Stimulated activated CD8-positive, alpha-beta memory T cell treated with anti-CD3 and anti-CD28 coated beads, Interleukin-7, amount 100 ng/mL, for 4 hours (primary cell): ENCODE results near the gene PGM2L1.

ENCODE experiments used
- DNase-seq, 2 donors: peaks; one replicate each; pipeline ENCODE4 v3.0.0-alpha.2; 2020; ENCODE audit warnings: low read depth in 2 of 2

PGM2L1 gene

GRCh38 chr11:74299015-74299414 lies 99.2 kb downstream of the PGM2L1 start:
- DNase-seq: no peak

- DNase-seq: no peak
Measured at GRCh38 chr11:74297484-74297883, 100.7 kb downstream of the PGM2L1 start.

- no peak for DNase-seq
Measured at GRCh38 chr11:74288911-74289310, 109.3 kb downstream of the PGM2L1 start.

GRCh38 chr11:74288161-74288560 lies 110.1 kb downstream of the PGM2L1 start:
- DNase-seq: no peak

- DNase-seq: no peak
Measured at GRCh38 chr11:74284466-74284865, 113.8 kb downstream of the PGM2L1 start.

DNA sequence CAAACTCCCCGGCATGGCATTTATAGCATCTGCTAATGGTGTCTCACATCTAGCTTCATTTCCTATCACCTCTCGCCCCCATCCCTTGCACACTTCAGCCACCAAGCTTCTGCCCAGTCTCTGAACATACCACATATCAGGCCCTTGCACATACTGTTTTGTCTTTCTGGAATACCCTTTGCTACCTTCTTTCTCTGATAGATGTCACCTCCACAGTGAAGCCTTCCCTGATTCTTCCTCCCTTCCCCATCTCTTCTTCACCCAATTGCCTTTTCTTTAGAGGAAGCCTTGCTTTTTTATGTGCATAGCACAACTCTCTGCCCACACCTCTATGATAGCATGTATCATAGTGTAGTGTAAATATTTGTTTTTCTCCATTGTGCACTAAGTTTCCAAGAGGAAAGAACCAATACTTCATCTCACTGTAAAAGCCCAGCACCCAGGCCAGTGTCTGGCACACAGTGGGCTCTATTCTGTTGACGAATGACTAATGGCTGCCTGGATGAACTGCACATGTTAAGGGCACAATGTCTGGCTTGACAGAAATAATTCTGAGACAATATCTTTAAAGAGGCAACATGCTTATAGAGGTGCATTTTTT lies 114.6 kb downstream of the PGM2L1 start:
- no peak for DNase-seq

DNA sequence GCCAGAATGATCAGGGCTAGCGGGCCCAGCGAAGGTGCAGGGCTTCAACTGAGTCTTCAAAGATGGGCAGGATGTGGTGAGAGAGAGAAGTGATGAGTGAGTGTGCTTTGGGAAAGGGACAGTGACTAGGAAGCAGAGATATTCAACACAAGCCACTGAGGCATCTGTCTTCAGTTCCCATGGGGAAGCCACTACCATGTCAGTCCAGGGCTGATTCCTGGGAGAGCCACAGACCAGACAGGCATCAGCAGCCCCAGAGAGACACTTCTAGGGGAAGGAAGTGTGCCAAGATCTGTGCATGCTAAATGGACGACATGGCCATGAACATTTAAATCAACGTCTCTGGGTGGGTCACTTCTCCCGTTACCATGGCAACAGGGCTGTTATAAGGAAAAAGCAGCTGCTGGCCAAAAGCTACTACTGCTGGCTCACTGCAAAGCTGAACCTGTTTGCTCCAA lies 115.3 kb downstream of the PGM2L1 start:
- DNase-seq: no peak

DNA sequence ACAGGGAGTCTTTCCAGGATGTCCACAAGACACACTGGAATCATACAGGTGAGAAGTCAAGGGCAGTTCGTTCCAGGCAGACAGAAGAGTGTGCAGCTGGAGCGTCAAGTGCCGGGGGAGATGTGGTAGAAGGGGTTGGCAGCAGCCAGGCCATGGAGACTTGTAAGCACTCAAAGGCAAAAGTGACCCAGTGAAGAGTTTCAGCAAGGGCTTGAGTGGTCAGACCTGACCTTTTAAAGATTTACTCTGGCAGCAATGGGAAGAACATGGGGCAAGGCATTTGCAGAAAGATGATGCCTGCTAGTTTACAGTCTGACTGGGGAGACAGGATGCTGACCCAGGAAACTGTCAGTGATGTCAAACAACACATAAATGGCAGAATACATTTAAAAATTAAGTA lies 115.8 kb downstream of the PGM2L1 start:
- DNase-seq: no peak

GRCh38 chr11:74280494-74280893 lies 117.7 kb downstream of the PGM2L1 start:
- no peak for DNase-seq
